ENCODE measurements around the gene MAFG. TPM values are rescaled to one million over a fixed set of nuclear protein-coding genes. Genes with fewer than 3 reads are reported as not detected.
A peak's percentile ranks its signal among the peaks of the same experiment; 100 is the strongest.

The MAFG gene
- total and polyA plus RNA-seq, 9 of the 15 experiments (the other 6 are each of a cell fraction or from before 2014, with no cell fraction given) = 1.1 to 58.1 (median 24.9) TPM

DNA sequence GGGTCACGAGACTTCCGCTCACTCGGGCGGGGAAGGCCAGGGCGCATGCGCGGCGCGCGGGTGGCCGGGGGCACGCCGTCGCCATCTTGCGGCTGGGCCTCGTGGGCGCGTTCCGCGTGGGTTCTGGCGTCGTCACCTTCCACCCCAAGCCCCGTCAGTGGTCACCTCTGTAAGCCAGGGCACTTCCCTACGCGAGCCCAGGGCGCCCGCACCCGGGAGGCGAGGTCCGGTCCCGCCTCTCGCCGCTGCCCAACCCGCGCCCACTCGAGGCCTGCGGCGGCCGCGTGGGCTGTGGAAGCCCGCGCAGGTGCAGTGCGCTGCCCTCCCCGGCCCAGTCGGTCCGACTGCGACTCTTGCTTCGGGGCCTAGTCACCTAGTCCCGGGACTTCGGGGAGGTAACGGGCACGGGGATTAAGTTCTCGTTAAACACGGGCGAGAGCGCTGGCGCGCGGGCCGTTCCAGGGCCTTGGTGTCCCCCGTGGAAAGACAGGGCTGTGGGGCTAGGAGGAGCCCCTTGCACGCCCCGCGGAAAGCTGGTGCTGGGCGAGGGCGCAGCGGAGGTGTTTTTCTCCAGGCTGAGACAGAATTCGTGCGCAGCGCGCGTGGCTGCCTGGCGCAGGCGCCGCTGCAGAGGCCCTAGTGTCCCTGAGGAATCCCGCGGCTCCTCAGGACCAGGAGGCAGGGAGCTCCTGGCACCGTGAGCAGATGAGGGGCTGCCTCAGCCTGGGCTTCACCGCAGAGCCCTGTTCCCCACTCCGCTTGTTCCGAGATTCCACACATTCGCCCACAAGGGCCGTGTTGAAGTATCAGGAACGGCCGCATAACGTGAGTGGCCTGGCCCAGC lies 55.9 kb downstream of the MAFG start (continued):
- TF ChIP-seq, protein P1, sequence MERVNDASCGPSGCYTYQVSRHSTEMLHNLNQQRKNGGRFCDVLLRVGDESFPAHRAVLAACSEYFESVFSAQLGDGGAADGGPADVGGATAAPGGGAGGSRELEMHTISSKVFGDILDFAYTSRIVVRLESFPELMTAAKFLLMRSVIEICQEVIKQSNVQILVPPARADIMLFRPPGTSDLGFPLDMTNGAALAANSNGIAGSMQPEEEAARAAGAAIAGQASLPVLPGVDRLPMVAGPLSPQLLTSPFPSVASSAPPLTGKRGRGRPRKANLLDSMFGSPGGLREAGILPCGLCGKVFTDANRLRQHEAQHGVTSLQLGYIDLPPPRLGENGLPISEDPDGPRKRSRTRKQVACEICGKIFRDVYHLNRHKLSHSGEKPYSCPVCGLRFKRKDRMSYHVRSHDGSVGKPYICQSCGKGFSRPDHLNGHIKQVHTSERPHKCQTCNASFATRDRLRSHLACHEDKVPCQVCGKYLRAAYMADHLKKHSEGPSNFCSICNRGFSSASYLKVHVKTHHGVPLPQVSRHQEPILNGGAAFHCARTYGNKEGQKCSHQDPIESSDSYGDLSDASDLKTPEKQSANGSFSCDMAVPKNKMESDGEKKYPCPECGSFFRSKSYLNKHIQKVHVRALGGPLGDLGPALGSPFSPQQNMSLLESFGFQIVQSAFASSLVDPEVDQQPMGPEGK (CRISPR knock-in tag; IDR thresholded peaks at IDR 0.05; ENCODE audit: borderline replicate concordance) = no peak
- TF ChIP-seq MCM3 (IDR thresholded peaks at IDR 0.05) (no peak), FOXK2 (conservative IDR thresholded peaks at IDR 0.05 in 1 of 2, IDR thresholded peaks at IDR 0.05 in 1 of 2; ENCODE audit: low read depth in 2 of 2) (0 out of 4 replicates have a peak, but pooled peaks of 1 of the 2 experiments have one; percentile 34), ZBTB17 (CRISPR knock-in tag; IDR thresholded peaks at IDR 0.05) (peak; percentile 22; the same call in 1 of the 2 replicates), ZNF316 (IDR thresholded peaks at IDR 0.05) (no peak), EGR1 (conservative IDR thresholded peaks at IDR 0.05) (peak; percentile 57), OTX1 (CRISPR knock-in tag; IDR thresholded peaks at IDR 0.05) (no peak; the same call in 1 of the 2 replicates), HNRNPUL1 (IDR thresholded peaks at IDR 0.05; ENCODE audit: low read length) (no peak), ZNF24 (IDR thresholded peaks at IDR 0.05) (no peak), POLR2A (conservative IDR thresholded peaks at IDR 0.05) (peak; percentile 75), ZNF76 (CRISPR knock-in tag; IDR thresholded peaks at IDR 0.05; ENCODE audit: borderline replicate concordance) (0 out of 2 replicates have a peak, but pooled peaks have one; percentile 71), ZFX (CRISPR knock-in tag; IDR thresholded peaks at IDR 0.05) (peak; percentile 99), BHLHE40 (IDR thresholded peaks at IDR 0.05; ENCODE audit: low read length) (peak; percentile 99), FUS (optimal IDR thresholded peaks at IDR 0.05; ENCODE audit: low read depth, low read length) (no peak), POLR2H (tag; IDR thresholded peaks at IDR 0.05; ENCODE audit: low read depth) (no peak; the same call in 1 of the 2 replicates), SRSF3 (IDR thresholded peaks at IDR 0.05; ENCODE audit: insufficient read depth, low read length) (peak; percentile 100), SMARCA4 (IDR thresholded peaks at IDR 0.05) (no peak)
- TF ChIP-seq, protein P2, sequence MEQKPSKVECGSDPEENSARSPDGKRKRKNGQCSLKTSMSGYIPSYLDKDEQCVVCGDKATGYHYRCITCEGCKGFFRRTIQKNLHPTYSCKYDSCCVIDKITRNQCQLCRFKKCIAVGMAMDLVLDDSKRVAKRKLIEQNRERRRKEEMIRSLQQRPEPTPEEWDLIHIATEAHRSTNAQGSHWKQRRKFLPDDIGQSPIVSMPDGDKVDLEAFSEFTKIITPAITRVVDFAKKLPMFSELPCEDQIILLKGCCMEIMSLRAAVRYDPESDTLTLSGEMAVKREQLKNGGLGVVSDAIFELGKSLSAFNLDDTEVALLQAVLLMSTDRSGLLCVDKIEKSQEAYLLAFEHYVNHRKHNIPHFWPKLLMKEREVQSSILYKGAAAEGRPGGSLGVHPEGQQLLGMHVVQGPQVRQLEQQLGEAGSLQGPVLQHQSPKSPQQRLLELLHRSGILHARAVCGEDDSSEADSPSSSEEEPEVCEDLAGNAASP (IDR thresholded peaks at IDR 0.05) = no peak
- TF ChIP-seq, protein P3, sequence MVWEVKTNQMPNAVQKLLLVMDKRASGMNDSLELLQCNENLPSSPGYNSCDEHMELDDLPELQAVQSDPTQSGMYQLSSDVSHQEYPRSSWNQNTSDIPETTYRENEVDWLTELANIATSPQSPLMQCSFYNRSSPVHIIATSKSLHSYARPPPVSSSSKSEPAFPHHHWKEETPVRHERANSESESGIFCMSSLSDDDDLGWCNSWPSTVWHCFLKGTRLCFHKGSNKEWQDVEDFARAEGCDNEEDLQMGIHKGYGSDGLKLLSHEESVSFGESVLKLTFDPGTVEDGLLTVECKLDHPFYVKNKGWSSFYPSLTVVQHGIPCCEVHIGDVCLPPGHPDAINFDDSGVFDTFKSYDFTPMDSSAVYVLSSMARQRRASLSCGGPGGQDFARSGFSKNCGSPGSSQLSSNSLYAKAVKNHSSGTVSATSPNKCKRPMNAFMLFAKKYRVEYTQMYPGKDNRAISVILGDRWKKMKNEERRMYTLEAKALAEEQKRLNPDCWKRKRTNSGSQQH (CRISPR knock-in tag; IDR thresholded peaks at IDR 0.05) = no peak
- TF ChIP-seq, protein P4, sequence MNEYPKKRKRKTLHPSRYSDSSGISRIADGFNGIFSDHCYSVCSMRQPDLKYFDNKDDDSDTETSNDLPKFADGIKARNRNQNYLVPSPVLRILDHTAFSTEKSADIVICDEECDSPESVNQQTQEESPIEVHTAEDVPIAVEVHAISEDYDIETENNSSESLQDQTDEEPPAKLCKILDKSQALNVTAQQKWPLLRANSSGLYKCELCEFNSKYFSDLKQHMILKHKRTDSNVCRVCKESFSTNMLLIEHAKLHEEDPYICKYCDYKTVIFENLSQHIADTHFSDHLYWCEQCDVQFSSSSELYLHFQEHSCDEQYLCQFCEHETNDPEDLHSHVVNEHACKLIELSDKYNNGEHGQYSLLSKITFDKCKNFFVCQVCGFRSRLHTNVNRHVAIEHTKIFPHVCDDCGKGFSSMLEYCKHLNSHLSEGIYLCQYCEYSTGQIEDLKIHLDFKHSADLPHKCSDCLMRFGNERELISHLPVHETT (CRISPR knock-in tag; conservative IDR thresholded peaks at IDR 0.05 in 1 of 2, IDR thresholded peaks at IDR 0.05 in 1 of 2) = peak in 1 of 2 experiments; percentile 91; a peak in 2 of 4 replicates
- TF ChIP-seq, protein P5, sequence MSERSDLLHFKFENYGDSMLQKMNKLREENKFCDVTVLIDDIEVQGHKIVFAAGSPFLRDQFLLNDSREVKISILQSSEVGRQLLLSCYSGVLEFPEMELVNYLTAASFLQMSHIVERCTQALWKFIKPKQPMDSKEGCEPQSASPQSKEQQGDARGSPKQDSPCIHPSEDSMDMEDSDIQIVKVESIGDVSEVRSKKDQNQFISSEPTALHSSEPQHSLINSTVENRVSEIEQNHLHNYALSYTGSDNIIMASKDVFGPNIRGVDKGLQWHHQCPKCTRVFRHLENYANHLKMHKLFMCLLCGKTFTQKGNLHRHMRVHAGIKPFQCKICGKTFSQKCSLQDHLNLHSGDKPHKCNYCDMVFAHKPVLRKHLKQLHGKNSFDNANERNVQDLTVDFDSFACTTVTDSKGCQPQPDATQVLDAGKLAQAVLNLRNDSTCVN (CRISPR knock-in tag; IDR thresholded peaks at IDR 0.05) = no peak
